A673 (cell line): ENCODE measurements around the gene CALR.

ENCODE experiments used
- EZH2 ChIP-seq: fragments of 200-600 bp; sonication (generic); IDR thresholded peaks from 2 replicates; pipeline ENCODE4 v1.6.1; 2017; ENCODE audit warnings: borderline replicate concordance, low read depth, mild to moderate bottlenecking, mixed read lengths, antibody characterized with exemption, low read length; ENCODE audit not compliant: poor library complexity, severe bottlenecking
- TF ChIP-seq, protein P1 (sequence below): fragments of 300-800, 200-600 bp; sonication (generic); conservative IDR thresholded peaks from 2 replicates; pipeline ENCODE4 v1.5.1; 2017; ENCODE audit warnings: low read depth, mild to moderate bottlenecking, antibody characterized with exemption, low read length, moderate library complexity, mixed read lengths

DNA sequence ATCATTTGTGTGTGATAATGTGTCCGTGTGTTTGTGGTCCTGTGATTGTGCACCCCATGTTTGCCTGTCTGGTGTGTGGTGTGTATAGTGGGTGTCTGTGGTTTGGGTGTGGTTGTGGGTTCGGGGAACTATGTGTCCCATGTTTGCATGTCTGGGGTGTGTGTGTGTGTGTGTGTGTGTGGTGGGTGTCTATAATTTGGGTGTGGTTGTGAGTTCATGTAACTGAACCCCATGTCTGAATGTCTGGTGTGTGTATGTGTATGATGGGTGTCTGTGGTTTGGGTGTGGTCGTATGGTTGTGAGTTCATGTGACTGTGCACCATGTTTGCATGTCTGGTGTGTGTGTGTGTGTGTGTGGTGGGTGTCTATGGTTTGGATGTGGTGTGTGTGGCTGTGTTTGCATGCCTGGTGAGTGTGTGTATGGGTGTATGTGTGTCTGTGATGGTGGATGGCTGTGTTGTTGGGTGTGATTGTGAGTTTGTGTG is 45.8 kb downstream of the CALR start:
- TF ChIP-seq, protein P1, sequence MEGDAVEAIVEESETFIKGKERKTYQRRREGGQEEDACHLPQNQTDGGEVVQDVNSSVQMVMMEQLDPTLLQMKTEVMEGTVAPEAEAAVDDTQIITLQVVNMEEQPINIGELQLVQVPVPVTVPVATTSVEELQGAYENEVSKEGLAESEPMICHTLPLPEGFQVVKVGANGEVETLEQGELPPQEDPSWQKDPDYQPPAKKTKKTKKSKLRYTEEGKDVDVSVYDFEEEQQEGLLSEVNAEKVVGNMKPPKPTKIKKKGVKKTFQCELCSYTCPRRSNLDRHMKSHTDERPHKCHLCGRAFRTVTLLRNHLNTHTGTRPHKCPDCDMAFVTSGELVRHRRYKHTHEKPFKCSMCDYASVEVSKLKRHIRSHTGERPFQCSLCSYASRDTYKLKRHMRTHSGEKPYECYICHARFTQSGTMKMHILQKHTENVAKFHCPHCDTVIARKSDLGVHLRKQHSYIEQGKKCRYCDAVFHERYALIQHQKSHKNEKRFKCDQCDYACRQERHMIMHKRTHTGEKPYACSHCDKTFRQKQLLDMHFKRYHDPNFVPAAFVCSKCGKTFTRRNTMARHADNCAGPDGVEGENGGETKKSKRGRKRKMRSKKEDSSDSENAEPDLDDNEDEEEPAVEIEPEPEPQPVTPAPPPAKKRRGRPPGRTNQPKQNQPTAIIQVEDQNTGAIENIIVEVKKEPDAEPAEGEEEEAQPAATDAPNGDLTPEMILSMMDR, result no peak
- TF ChIP-seq EZH2, result no peak
